Activated CD8-positive, alpha-beta memory T cell treated with anti-CD3 and anti-CD28 coated beads, Interleukin-2, amount 50 U/mL, for 24 hours (primary cell): ENCODE measurements around the gene ZFP14.

ENCODE experiments used
- DNase-seq: peaks from one replicate; pipeline ENCODE4 v3.0.0-alpha.2; 2020; ENCODE audit errors: extremely low read depth

ZFP14 gene

GRCh38 chr19:36378625-36379509, at the start of gene ZFP14:
ZFP14 (minus strand) TSS chr19:36379201; CDS start chr19:36367892, 11,309 bp downstream.
- DNase-seq: peak; percentile 87

GRCh38 chr19:36423925-36424324, 44.9 kb upstream of the ZFP14 start:
- DNase-seq: no peak

GRCh38 chr19:36421749-36422481, 42.9 kb upstream of the ZFP14 start:
- no peak for DNase-seq

GRCh38 chr19:36420961-36421748, 42.2 kb upstream of the ZFP14 start:
- no peak for DNase-seq

GRCh38 chr19:36418287-36419001, 39.4 kb upstream of the ZFP14 start, which contains the start of gene ZFP82:
ZFP82 (minus strand) TSS chr19:36418644; CDS start chr19:36409789, 8,855 bp downstream.
- DNase-seq: peak; percentile 27

- no peak for DNase-seq
Measured at GRCh38 chr19:36417752-36418286, 38.8 kb upstream of the ZFP14 start.

GRCh38 chr19:36409841-36410240, 30.8 kb upstream of the ZFP14 start:
- DNase-seq: no peak

- DNase-seq: no peak
Measured at GRCh38 chr19:36408101-36408500, 29.1 kb upstream of the ZFP14 start.

- no peak for DNase-seq
Measured at GRCh38 chr19:36404498-36404897, 25.5 kb upstream of the ZFP14 start.

GRCh38 chr19:36401475-36401874, 22.5 kb upstream of the ZFP14 start:
- no peak for DNase-seq

- no peak for DNase-seq
Measured at GRCh38 chr19:36398571-36398970, 19.6 kb upstream of the ZFP14 start.

- DNase-seq: no peak
Measured at GRCh38 chr19:36392916-36393673, 14.1 kb upstream of the ZFP14 start.

- DNase-seq: no peak
Measured at GRCh38 chr19:36379510-36379819, 464 bp upstream of the ZFP14 start.

GRCh38 chr19:36377541-36378178, 1.3 kb downstream of the ZFP14 start:
- no peak for DNase-seq

- DNase-seq: no peak
Measured at GRCh38 chr19:36373638-36374156, 5.3 kb downstream of the ZFP14 start.

GRCh38 chr19:36371886-36372285, 7.1 kb downstream of the ZFP14 start:
- no peak for DNase-seq

GRCh38 chr19:36363845-36364244, 15.2 kb downstream of the ZFP14 start:
- DNase-seq: no peak

- DNase-seq: no peak
Measured at GRCh38 chr19:36340786-36341372, 38.1 kb downstream of the ZFP14 start.
